Dedifferentiated amniotic fluid mesenchymal stem cell (primary cell): ENCODE results near the gene PIRT.

Experiments used
- DNase-seq: peaks from one replicate; pipeline ENCODE4 v3.0.0-alpha.2; 2016; ENCODE audit errors: extremely low spot score

The PIRT gene

GRCh38 chr17:10821054-10821453 is 16.8 kb downstream of the PIRT start:
- no peak for DNase-seq

DNA sequence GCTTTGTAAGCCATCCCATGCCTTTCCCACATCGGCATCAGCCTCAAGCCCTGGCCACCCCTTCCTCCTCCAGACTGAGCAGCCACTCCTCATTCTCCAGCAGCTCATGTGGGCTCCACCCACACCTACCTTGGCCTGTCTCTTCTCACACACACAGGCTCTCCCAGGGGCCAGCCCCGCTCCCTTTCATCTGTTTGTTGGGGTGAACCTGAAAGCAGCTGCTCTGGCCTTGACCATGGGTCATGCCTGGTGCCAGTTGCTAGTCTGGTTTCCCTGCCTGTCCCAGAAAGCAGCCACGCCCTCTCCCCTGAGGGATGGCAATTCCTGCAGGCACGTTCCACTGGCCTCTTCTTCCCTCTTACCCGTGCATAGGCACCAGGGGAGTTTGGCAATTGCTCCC is 22.6 kb downstream of the PIRT start:
- no peak for DNase-seq

GRCh38 chr17:10814075-10814474 is 23.8 kb downstream of the PIRT start:
- no peak for DNase-seq

- no peak for DNase-seq
These were observed 25.2 kb downstream of the PIRT start for GRCh38 chr17:10812674-10813073.

GRCh38 chr17:10809605-10810004 is 28.3 kb downstream of the PIRT start:
- no peak for DNase-seq

DNA sequence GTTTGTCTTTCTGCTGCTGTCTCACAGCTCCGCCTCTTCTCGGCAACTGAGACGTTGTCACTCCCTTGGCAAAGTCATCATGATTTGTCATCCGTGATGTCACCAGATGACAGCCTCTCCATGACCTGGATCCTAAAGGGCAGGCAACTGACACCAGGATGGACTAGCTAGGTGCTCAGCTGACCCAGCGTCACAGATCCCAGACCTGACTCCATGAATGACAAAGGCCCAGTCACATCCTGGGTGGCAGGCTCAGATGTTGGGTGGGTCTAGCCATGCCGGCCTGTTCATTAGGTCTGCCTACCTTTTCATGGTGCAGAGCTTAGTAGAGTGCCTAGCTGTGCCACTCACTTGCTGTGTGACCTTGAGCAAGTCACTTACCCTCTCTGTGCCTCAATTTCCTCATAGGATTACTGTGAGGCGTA is 30.2 kb downstream of the PIRT start:
- DNase-seq, result no peak

- no peak for DNase-seq
These were observed 31.2 kb downstream of the PIRT start for GRCh38 chr17:10806545-10807262.

DNA sequence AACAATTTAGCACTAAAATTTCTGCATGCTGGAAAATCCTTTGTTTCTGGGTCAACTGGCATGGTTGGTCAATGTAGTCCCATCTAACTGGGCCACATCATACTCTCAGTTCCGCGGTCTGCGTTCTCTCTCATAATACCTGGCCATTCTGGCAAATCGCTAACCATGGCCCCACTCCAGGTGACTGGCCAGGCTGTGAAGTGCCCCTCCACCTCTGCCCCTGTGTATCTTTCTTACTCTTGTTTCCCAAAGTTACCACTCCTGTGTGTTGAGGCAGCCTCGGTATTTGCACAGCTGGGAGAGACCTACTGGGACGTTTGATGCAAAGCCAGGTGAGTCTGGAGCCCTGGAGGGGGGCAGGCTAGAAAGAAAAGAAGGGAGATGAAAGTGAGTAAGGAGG is 32.0 kb downstream of the PIRT start:
- DNase-seq, result no peak

DNA sequence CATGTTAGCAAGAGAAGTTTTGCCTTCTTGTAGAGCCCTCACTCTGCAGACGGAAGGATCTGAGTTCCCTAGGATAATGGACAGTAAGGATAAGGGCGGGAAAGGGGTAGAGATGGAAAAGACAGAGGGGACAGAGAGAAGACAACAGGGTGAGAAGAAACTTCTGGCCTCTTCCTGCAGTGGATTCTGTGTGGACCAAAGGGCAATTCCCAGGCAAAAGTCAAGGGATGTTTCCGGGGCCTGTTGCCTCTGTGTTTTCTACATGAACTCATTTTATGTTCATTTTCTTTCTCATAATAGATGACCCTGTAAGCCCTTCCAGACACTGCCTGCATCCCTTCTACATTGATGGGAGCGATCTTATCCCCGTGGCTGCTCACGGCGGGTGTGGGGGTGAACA is 33.3 kb downstream of the PIRT start:
- no peak for DNase-seq

DNA sequence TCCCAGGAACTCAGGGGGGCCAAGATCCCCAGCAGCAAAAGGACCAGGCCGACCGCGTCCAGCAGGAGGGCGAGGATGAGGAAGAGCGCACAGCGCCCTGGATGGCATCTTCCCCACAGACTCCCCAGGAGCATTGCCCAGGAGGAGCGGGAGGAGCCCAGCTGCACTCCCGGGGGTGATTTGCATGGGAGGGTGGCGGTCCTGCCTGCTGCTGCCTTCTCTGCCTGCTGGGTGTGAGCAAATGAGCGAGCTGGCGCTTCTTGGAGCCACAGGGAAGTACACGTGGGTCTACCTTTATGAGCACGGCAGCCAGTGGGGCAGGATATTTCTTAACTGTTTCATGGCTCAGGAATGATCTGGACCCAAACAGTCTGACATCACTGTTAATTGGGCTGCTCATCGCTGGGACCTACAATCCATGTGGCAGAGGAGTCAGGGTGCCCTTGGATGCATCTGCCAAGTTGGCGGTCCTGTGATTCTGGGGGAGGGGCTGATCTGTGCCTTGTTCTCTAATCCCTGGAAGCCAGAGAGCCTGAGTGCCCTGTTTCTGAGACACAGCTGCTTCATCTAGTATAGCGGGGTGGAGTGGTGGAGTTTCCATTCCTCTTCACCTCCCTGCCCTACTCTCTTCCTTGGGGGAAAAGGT is 33.9 kb downstream of the PIRT start, which contains the start of gene TMEM238L:
Gene TMEM238L, minus strand, starts transcription at position 270 of the 646 bp plus-strand sequence. Its CDS starts 136 bp downstream, at position 134.
- DNase-seq, result no peak

GRCh38 chr17:10803350-10803749 is 34.5 kb downstream of the PIRT start:
- no peak for DNase-seq

DNA sequence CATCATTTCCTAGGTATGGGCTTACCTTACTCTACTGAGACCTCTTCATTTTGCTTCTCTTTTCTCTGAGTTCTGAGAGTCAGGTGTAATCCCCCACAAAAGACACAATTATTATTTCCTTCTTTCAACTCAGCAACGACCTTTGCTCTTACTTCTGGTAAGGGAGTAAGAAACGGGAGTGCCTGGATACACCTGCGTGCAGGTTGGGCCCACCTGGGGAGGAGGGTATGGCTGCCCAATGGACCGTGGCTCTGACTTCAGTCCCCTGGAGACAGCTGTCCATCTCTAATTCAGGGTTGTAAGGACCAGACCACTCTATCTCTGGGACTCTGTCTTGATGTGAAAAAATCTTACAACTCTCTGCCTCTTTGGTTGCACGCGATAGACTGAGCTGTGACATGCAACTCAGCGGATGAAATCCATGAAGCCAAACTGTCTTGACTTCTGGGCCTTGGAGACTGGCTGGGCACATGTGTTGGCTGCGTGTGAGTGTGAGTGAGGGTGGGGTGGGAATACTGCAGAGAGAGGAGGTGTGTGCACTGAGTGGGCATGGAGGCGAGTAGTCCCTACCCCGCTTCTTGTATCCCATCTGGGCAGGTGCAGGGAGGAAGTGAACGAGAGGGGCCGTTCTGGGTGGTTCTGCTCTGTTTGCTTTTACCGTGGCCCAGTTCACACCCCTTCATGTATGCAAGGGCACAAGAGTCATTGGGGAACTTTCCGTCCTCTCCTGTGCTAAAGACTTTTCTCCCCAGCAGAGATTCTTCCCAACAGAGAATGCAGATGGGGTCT is 35.2 kb downstream of the PIRT start:
- no peak for DNase-seq

GRCh38 chr17:10799407-10799806 is 38.5 kb downstream of the PIRT start:
- no peak for DNase-seq

DNA sequence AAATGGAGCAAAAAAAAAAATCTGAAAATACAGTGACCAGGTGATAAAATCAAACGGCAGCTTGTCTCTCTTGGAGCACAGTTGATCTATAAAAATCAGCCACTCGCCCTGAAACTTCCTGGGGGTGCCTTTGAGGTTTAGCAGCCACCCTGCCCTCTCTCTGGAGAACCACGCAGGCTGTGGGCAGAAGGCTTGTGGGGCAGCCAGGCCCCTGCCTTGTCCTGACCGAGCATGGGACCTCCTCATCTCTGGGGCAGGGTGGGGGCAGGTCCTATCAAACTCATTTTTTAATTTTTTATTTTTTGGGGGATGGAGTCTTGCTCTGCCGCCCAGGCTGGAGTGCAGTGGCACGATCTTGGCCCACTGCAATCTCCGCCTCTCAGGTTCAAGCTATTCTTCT is 39.0 kb downstream of the PIRT start:
- no peak for DNase-seq

GRCh38 chr17:10798332-10798749 is 39.5 kb downstream of the PIRT start:
- no peak for DNase-seq

DNA sequence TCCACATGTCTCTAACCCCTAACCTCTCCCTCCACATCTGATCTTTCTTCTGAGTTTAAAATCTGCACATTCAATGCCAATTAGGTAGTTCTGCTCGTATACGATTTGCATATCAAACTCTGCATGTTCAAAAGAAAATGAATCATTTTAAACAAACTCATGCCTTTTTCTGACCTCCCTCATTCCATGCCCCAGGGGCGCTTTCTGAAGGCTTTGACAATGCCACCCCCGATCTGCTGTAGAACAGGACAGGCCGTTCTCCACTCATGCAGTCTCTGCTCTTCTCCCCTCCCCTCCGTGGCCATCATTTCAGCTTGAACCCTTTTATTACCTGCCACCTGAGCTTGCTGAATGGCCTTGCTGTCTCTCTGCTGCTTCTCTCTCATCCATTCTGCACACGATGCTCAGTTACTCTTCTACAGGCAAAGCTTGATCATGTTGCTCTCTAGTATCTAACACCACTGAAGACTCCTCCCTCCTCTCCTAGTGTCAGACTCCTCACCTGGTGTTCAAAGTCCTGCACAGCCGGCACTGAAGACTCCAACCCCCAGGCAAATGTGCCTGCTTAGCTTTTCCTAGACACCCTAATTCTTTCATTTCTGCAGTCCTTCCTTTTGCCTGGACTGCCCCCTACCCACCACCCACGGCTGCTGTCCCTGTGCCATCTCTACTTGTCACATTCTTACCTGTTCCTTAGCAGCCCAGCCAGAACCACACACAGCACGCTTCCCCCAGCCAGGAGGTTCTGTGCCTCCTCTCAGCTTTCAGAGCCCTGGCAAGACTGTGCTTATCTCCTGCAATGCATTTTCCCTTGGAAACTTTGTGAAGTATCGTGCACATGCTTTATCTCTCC is 40.2 kb downstream of the PIRT start:
- no peak for DNase-seq

DNA sequence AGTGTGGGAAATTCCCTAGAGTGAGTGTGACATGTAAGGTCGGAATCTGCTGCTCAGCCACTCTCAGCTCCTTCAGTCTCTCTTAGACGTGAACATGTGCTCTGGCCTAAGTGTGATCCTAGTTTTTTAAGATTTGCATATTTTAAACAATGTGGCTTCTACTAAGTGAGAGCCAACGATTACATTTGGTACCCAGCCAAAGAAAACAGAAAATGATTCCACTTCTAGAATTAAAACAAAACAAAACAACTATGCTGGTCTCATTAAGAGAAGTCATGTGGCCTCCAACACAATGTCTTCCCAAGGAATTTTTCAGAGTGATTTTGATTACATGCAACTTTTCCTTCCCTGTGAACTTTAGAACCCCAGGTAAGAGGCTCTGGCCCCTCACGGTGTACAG is 44.1 kb downstream of the PIRT start:
- no peak for DNase-seq

GRCh38 chr17:10793256-10793655 is 44.6 kb downstream of the PIRT start:
- DNase-seq, result no peak

GRCh38 chr17:10792151-10792550 is 45.7 kb downstream of the PIRT start:
- DNase-seq, result no peak

DNA sequence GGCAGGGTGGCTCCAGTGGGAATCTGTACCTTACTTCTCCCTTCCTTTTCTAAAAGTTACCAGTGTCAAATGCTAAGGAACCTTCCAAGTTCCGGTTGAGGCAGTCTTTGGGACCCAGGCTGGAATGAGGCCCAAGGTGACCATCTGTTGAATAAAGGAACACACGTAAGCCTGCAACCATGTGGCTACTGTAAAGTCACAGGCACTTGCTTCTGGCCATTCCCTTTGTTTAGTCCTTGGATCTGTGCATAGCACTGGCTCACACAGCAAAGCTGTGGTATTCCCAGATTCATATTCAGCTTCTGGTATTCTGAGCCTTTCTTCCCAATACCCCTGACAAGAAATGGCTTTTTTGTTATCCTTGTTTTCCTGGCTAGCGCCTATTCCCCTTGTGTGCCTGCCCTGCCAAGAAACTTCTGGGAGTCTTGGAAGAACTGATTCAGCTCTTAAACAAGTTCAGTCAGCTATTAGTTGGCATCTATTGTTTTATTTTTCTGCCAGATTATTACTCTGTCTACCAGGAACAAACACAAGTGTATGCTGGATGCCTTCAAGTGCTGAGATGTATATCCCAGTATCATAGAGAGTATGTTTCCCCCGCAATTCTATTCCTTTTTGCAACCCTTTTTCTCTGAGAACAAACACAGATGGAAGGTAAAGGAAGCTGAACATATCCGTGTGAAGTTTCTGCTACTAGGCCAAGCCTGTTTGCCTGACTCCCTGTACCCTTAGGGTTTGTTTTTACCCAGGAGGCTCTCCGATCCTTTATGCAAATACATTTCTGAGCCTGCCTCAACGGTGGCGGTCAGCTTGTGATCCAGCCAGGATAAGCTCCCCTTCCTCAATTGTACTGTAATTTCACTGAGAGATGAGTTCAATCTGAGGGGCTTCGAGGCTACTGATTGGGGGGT is 47.1 kb downstream of the PIRT start:
- no peak for DNase-seq
